Posterior vena cava (tissue), 2 donors: ENCODE data around the gene LRFN2. TPM values are rescaled to one million over a fixed set of nuclear protein-coding genes. Genes with fewer than 3 reads are reported as not detected.

Experiments
- DNase-seq: peaks from one replicate; pipeline ENCODE4 v3.0.0-alpha.2; 2020; ENCODE audit warnings: low spot score
- intact Hi-C, 2 donors: fragments of 100-400 bp; cut with DNase I; formaldehyde crosslinking; loops; one replicate each; pipeline versions ENCODE4 v1.14.1 to v1.14.2; 2022 to 2023
- total RNA-seq, 2 donors: library from RNA; stranded (reverse); fragmentation: NEBNext Ultra II Directional; extraction: Animal tissue kit (Norgen Biotek cat#: 25700); gene quantifications; one replicate each; pipeline ENCODE4 v1.2.1, GENCODE V29; 2021
- donor health status: DM: yes; HTN: yes; CAD: no.
- donor health status: DM: yes; HTN: yes; CAD: no.

Gene LRFN2
- total RNA-seq, 2 donors from 2014 or later = not detected

DNA sequence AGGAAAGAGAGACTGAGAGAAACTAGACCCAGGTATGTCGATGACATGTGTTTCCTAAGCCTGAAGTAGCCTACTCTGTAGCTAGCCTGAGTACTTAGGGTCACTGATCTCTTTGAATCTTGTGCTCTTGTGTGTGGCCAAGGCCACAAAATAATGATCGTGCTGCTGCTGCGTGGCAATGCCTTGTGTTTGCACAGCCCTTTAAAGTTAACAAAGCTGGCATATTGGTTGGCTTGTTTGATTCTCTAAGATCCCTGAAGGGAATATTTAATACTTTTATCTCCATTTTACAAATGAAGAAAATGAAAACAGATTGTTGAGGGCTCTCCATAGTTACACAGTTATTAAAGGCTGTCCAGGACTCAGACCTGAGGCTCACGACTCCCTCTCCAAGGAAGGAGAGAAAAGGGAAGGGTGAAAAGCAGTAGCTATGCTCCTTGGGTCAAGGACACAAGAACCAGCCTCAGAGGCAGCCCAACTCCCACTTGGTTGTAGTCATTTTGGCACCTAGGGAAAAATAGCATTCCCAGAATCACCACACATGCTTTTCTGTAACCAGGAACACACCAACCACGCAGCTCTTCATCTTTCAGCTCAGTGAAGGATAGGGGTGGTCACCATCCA is 130.7 kb downstream of the LRFN2 start:
- intact Hi-C loops = no loop called here
- no peak for DNase-seq

DNA sequence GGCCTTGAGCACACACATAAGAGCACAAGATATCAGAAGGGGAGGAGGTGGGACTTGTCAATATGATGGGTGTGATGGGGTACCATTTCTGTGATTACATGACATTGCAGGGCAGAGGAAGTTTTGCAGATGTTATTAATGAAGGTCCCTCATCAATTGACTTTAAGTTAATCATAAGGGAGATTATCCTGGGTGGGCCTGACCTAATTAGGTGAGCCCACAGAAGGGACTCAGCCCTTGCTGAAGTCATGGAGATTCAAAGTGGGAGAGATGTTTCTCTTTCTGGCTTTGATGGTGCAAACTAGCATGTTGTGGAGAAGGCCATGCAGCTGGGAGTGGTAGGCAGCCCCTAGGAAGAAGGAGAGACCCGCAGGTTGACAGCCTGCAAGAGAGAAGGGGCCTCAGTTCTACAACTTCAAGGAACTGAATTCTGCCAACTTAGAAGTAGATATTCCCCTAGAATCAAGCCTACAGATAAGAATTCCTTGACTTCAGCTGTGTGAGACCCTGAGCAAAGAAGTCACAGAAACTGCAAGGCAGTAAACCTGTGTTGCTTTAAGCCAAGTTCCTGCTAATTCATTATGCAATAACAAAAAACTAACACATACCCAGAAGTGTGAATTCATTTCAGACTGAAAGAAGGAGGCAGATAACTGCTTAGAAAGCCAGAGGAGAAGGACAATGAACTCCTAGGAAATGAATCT is 131.3 kb downstream of the LRFN2 start:
- intact Hi-C loops = no loop called here
- DNase-seq = no peak

DNA sequence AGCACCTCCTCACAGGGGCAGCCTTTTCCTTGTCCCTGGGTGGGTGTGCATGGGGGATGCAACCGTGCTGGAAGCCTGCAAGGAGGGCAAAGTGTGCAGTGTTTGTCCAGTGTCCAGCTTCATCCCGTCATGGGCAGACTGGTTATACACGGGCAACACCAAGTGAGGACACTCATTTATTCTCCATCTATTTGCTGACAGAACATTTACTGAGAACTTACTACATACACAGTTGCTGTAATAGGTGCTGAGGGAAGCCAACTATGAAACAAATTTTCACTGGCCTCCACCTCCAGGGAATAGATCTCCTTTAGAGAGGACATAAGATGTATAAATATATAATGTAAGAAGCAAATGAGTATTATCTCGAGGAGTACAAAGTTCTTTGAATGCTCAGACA is 136.7 kb downstream of the LRFN2 start:
- no peak for DNase-seq
- intact Hi-C loops = no loop called here

DNA sequence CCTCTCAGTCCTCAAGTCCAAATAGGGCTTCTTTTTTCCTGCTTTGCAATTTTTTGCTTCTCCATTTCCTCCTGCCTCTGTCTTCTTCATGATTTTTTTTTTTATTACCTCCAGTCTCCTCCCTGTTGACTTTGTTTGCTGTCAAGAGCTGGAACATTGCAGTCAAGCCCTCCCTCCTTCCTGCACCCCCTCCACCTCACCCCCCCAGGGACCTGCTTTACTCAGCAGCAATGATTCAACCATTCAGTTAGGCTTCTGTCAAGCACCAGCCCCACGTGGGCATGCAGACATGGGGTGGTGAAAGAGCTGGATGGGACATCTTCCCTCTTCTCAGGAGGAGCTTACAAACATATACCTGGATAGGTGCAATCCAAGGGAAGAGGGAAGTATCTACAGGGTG is 142.4 kb downstream of the LRFN2 start:
- no peak for DNase-seq
- intact Hi-C loops = no loop called here

DNA sequence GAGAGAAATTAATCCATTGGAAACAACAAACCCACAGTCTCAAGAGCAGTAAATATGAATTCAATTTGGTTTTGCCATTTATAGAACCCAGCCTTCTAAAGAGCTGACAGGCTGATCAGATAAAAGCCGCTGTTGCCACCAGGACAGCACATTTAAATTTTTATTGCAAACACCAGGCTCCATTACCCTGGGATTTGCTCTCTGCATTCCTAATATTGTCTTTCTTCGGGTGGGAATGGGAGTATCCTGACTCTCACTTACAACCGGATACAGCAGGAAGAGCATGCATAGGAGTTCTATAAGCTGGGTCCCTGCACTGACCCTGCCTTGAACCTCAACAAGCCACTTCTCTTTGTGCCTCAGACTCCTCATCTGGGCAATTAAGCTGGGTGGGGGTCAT is 142.9 kb downstream of the LRFN2 start:
- intact Hi-C loops = no loop called here
- DNase-seq = no peak

DNA sequence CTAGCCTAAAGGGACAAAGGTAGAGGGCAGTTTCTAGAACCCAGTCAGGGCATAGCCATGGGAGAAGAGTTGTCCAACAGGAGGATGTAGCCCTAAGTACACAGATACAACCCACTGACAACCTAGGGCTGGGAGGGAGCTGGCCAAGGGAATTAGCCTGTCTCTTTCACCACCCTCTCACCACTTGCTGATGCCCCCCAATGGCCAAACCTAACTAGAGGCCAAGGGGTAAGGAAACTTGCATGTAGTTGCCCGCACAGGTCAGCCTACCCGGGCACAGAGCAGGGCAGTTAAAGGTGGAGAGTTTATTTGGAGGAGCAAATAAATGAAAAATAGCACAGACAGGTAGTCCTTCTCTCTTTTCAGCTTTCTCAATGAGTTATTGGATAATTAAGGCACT is 143.3 kb downstream of the LRFN2 start:
- intact Hi-C loops = no loop called here
- no peak for DNase-seq

DNA sequence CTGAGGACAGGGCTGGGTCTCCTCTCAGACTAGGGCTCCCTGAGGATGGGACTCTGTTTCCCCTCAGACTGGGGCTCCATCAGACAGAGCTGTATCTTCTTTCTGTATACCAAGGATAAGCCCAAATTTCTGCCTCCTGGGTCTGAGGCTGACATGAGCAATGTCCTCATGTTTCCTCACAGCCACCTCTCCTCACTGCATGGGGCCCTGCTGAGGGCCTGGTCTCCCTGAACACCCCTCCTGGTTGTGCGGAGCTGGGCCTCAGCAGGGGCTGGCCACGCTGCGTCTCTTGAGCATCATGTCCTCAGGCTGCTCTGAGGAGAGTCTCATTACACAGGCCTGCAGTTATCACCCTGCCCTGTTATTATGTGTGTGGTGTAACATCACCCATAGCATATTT is 144.6 kb downstream of the LRFN2 start:
- DNase-seq = no peak
- intact Hi-C loops = no loop called here

DNA sequence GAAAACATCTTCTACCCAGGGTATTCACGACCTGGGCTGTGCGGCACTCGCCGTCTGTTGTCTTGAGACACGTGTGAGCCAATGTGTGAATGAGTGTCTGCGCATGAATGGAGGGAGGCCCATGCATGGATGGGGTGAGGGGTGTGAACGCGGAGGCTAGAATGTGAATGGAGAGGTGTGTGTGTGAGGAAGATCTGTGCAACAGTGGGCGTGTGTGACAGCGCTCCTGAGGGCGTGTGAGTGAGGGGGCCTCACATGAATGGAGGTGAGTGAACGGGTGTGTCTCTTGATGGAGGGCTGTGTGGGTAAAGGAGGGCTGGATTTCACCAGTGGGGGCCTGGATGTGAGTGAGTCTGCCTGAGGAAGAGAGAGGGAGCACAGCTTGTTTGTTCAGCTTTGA is 146.0 kb downstream of the LRFN2 start:
- intact Hi-C loops = no loop called here
- no peak for DNase-seq

DNA sequence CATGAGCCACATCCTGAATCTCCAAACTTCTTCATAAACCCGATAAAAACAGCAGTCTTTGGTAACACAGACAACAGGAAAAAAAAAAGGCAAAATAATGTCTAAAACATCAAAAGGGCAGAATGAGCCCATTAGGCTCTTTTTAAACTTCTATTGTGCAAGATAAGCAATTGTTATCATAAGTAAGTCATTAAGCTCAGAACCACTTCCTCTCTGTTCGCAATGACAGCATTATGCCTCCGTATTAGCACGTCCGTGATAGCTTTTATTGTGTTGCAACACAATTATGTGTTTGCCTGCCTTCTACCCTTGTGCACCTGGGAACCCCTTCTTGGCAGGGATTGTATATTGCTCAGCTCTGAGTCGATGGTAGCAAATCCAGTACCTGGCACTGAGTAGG is 147.1 kb downstream of the LRFN2 start:
- intact Hi-C loops = no loop called here
- no peak for DNase-seq

DNA sequence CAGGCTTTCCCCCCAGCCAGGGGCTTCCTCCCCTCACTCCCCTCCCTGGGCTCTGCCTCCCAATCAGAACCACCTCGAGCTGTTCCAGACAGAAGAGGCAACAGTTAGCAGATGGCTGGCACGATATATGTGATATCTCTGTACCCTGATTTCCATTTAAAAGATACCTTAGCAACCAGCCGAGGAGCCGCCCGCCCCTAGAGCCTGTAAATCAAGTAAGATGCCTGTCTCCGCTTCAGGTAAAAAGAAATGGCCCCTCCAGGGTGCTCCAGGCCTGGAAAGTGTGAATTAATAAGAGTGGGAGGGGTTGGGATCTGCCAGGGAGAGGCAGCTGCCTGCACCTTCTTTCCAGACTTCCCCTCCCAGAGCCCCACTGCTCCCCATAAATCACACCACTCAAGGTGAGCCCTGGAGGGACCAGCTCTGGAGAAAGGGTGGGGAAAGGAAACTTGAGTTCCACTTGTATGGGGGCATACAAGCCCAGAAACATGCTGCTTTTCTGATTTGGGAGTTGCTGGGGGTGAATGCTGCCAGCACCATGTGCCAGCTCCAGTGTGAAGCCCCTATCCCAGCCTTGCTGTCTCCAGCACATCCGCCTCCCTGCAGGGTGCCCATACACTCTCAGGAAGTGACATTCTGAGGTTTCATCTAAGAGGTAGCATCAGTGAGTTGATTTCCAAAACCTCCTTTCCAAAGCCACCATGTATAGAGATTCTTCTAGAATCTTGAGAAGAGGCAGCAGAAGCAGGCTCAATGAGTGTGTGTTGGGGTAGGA is 148.0 kb downstream of the LRFN2 start:
- DNase-seq = no peak
- intact Hi-C loops = no loop called here

DNA sequence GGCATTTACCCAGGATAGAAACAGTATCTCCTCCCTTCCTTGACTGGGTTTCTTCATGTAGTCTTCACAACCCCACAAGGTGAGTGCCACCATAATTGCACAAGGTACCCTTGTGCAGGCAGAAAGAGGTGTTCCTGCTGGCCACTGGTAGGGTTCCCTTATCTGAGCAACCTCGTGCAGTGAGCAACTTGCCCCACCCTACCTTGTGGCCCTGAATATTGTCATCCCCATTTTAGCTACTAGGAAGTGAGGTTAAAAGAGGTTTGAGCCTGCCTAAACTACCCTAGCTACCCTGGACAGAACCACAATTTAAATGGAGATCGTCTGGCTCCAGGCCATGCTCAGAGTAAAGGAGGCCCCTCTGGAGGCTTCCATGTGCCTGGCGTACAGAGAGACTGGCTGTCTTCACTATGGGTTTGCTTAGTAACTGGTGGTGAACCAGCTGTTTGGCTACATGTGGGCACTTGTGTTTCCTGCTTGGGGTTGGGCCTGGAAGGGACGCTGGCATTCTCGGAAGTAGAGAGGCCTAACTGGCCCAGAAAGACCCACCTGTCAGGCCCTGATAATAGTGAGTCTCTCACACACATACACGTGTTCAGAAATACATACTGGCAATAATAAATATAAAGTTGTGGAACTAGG is 148.8 kb downstream of the LRFN2 start:
- DNase-seq = no peak
- intact Hi-C loops = no loop called here

DNA sequence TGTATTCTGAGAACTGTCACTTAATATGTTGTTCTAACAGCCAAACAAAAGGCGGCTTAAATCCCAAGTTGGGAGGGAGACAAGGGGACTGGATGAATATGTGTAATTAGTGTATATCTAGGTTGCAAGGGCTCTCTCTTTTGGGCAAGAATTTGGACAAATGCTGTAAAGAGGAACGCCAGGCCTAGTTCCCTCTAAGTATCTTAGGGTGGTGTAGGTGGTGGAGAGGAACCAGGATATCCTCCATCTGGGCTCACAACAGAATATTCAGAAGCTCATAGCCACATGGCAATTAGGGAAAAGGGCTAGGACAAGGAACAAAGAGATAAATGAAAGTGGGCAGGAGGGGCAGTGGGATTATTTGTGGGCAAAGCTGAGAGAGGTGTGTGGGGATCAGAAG is 149.5 kb downstream of the LRFN2 start:
- intact Hi-C loops = no loop called here
- DNase-seq = no peak

DNA sequence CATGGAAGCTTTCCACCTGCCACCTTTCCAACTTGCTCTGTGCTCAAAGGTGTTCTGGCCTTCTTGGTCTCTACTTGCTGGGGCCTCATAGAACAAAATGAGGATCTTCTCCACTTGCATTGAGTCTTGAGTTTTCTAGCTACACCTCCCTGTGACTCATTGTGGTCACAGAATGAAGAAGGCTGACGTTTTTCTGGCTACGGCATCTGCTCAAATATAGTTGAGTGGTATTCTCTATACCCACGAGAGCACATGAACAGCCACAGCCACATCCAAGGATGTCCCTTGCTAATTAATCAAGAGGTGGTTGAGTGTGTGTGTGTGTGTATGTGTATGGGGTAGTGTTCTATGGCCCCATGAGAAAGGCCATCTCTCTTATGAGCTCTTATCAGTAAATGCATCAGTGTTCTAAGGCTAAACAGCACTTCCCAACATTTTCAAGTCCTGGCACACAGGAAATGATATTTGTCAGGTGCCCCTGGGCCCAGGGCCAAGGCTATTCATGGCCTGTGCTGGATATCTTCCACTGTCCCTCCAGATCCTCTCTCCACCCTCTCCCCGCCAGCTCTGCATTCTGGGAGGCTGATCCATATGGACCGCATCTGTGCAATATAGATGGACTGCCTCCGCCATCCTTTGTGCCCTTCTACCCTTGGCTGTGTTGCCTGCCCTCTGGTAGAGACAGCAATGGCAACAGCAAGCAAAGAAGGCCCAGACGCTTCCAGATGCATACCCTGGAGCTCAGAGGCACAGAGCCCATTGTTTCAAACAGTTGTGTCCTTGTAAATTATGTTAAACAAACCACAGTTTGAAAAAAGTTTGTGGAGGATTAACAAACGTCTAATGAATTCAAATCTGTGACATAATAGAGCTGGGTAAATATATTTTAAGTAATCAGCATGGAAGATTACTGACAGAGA is 150.2 kb downstream of the LRFN2 start:
- intact Hi-C loops = no loop called here
- no peak for DNase-seq

DNA sequence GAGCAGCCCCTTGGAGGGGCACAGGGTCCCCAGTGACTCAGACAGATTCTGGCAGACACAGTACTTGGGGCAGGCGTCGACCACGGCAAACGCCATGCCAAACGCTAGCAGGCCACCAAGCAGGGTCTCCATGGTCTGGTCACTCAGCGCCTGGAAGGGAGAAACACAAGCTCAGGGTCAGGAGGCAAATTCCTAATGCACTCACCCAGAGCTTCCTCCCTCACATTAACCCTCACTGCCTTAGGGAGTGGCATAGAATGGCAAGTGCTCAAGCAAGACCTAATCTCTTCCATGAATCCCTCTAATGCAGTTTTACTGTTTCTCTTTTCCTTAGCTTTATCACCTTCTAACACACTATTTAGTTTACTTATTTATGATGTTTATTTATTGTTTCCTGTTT is 154.2 kb downstream of the LRFN2 start:
- intact Hi-C loops = no loop called here

DNA sequence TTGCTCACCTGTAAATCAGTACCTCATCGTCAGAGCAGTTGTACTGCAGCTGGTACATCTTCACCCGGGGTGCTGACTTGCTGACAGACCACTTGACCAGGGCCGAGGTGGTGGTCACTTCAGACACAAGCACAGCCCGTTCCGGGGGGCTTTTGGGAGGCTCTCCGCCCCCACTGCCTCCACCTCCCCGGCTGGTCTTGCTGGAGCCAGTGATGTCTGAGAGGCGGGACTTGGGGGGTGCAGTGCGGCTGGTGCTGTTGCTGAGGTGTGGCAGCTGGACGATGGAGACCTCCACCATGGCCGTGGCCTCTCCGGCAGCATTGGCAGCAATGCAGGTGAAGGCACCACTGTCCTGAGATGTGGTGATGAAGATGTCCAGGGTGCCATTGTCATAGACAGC is 155.5 kb downstream of the LRFN2 start:
- intact Hi-C loops = no loop called here
- DNase-seq = no peak

More for the DNA sequence above, 154.2 kb downstream of the LRFN2 start:
- no peak for DNase-seq

DNA sequence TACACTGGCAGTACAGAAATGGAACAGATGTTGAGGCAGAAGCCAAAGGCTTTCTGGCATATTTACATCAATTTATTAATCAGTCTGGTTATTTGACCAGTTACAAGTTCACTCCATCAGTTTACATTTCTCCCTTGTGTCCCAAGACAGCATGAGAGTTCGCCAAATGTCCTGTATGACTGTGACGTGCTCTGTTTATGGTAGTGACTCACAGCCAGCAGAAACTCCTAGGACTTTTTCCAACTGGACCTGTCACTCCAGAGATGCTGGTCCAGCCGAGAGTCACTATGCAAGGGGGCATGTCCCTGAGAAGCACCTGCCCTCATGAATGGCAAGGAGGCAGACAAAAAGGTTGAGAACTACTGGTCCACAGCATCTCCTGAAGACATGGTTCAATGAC is 160.0 kb downstream of the LRFN2 start:
- intact Hi-C loops = no loop called here
- DNase-seq = no peak

DNA sequence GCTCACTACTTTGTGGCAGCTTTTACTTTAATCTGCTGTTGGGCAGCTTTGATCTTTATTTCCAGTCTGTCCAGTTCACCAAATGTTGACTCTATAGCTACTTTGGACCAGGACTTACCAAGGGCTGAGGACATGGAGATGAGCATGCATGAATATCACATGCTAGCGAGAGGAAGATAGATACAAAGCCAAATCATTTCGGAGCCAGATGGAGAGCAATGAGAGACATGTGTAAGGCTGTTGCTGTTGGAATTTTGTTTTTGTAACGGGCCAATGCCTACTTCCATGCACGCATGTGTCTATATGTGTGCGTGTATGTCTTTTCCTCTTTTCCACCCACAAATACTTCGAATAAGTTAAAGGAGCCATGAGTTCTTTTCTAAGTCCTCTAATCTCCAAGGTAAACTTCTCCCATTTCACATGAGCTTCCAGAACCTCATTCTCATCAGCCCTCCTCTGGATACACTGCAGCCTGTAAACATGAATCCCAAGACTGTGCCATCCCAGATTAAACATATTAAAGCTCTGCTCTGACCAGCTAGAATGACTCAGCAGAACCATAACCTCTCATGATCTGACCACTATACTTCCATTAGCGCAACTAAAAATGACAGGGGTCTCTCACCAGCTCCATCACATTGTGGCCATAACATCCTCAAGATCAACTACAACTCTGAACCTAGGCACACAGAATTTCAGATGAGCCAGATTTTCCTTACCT is 160.7 kb downstream of the LRFN2 start:
- no peak for DNase-seq
- intact Hi-C loops = no loop called here

DNA sequence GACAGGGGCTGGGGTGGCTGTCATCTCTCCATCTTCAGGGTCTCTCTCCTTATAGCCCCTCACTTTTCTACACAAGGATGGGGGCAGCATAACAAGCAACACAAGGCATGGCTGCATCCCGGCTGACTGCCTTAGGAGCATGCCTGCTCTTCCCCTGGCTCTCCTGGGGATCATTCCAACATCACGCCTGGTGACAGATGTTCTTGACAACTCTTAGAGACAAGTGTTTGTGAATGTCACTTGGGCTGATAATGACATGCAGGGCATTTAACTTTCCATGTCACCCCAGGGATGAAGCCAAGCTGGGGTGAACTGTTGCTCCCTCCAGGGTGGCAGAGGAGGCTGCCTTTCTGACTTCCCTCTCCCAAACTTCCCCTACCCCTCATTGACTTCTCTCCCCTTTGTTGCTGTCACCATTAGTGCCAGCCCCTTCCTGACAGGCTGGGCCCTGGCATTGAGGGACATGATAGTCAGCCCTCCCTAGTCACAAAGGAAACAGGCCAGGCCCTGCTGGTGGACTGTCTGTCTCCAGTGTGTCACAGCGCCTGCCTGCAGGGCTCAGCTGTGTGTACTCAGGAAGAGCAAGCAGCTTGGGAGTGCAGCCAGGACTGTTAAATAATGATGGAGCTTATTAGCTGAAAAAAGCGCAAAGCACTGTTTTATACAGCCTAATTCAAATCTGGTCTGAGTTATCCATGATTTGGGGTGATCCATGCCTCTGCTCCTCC is 161.8 kb downstream of the LRFN2 start:
- intact Hi-C loops = no loop called here

More for the DNA sequence above, 161.8 kb downstream of the LRFN2 start:
- DNase-seq = no peak
